ENCODE measurements around the gene POU2F1.

POU2F1 gene

DNA sequence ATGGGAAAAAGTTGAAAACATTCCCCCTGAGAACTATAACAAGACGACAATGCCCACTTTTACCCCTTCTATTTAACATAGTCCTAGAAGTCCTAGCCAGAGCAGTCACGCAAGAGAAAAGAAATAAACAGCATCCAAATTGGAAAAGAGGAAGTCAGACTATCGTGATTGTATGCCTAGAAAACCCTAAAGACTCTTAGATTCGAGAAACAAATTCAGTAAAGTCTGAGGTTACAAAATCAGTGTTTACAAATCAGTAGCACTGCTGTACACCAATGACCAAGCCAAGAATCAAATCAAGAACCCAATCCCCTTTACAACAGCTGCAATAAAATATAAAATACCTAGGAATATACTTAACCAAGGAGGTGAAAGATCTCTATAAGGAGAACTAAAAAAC lies 72.4 kb downstream of the POU2F1 start:
- no peak overlapping the region for H3K4me3 ChIP-seq (ENCODE audit: low read depth, low read length)
- no peak for DNase-seq (ENCODE audit: low read depth)
- TF ChIP-seq, protein P1, sequence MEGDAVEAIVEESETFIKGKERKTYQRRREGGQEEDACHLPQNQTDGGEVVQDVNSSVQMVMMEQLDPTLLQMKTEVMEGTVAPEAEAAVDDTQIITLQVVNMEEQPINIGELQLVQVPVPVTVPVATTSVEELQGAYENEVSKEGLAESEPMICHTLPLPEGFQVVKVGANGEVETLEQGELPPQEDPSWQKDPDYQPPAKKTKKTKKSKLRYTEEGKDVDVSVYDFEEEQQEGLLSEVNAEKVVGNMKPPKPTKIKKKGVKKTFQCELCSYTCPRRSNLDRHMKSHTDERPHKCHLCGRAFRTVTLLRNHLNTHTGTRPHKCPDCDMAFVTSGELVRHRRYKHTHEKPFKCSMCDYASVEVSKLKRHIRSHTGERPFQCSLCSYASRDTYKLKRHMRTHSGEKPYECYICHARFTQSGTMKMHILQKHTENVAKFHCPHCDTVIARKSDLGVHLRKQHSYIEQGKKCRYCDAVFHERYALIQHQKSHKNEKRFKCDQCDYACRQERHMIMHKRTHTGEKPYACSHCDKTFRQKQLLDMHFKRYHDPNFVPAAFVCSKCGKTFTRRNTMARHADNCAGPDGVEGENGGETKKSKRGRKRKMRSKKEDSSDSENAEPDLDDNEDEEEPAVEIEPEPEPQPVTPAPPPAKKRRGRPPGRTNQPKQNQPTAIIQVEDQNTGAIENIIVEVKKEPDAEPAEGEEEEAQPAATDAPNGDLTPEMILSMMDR (IDR thresholded peaks at IDR 0.05; ENCODE audit: control insufficient read depth, extremely low read depth, insufficient read depth) = no peak

DNA sequence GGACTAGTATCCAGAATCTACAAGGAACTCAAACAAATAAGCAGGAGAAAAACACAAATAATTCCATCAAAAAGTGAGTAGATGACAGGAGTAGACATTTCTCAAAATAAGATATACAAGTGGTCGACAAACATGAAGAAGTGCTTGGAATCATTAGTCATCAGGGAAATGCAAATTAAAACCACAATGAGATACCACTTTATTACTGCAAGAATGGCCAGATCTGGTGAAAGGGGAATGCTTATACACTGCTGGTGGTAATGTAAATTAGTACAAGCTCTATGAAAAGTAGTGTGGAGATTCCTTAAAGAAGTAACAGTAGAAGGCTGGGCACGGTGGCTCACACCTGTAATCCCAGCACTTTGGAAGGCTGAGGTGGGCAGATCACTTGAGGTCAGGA lies 73.8 kb downstream of the POU2F1 start:
- DNase-seq (ENCODE audit: low read depth) = no peak

DNA sequence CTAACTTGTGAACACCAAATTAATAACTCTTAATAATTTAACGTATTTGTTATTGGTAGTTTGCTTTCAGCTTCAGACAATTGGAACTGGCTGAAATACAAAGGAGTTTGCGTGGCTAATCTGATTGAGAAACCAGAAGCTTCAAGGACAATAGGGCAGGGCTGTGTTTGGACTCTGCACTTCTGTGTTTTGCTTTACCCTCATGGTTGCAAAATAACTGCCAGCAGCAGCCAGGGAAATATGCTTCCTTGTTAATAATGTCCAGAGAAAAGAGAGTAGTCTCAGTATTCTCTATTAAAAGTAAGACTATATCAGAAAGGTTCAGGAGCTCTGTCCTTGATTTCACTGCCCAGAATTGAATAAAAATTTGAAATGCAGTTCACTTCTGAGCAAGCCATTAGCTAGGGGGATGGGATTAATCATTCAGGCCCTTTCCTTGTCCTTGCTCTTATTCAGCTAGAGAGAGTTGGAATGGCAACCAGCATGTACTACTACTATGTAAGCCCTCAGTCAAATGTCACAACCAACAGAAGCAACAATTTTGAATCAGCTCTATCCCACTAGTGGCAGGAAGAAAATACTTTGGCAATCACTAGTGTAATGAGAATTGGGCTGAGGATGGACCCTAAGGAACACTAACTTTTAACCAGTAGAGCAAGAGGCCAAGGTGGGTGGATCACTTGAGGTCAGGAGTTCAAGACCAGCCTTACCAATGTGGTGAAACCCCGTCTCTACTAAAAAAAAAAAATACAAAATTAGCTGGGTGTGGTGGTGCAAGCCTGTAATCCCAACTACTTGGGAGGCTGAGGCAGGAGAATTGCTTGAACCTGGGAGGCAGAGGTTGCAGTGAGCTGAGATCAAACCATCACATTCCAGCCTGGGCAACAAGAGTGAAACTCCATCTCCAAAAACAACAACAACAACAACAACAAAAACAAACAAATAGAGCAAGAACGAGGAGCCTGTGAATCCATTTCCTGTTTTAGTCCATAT lies 76.8 kb downstream of the POU2F1 start:
- no peak for DNase-seq (ENCODE audit: low read depth)
- no peak overlapping the region for H3K4me3 ChIP-seq (ENCODE audit: low read depth, low read length)
- TF ChIP-seq, protein P1 (IDR thresholded peaks at IDR 0.05; ENCODE audit: control insufficient read depth, extremely low read depth, insufficient read depth) = no peak

More for the DNA sequence above, 73.8 kb downstream of the POU2F1 start:
- TF ChIP-seq, protein P1 (IDR thresholded peaks at IDR 0.05; ENCODE audit: control insufficient read depth, extremely low read depth, insufficient read depth) = no peak
- H3K4me3 ChIP-seq (ENCODE audit: low read depth, low read length) = no peak overlapping the region

DNA sequence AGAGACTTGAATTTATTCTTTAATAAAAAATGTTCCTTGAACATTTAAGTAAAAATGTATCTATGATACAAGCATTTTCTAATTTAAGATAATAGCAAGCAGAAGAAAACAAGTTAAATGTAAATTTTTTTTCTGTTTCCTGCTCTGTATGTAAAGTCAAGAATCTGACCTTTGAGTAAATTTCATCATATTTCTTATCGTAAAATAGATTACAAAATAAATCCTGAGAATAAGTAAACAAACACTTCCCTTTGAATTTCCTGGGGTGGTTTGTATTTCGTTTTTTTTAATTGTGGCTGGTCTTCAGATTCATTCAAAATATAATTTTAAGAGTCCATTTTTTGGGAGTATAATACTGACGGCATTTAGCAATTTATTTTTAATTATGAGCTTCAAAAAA lies 77.6 kb downstream of the POU2F1 start:
- TF ChIP-seq, protein P1 (IDR thresholded peaks at IDR 0.05; ENCODE audit: control insufficient read depth, extremely low read depth, insufficient read depth) = no peak
- no peak for DNase-seq (ENCODE audit: low read depth)
- H3K4me3 ChIP-seq (ENCODE audit: low read depth, low read length) = no peak overlapping the region

DNA sequence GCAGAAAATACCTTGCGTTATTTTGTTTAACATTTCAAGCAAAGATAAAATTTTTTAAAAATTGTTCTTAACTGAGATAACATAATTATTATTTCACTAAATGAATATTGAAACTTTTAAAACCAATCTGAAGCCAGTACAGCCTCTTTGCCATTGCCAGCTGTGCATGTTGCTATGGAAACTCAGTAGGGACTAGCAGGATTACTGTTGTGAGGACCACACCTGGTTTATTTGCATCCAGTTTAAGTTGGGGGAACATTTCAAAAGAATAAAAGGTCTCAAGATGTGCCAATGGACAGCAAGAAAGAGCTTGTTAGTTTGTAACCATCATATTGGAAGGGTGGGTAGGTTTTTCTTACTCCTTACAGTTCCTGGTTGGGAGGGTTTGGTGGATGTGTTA lies 80.7 kb downstream of the POU2F1 start:
- DNase-seq (ENCODE audit: low read depth) = no peak

DNA sequence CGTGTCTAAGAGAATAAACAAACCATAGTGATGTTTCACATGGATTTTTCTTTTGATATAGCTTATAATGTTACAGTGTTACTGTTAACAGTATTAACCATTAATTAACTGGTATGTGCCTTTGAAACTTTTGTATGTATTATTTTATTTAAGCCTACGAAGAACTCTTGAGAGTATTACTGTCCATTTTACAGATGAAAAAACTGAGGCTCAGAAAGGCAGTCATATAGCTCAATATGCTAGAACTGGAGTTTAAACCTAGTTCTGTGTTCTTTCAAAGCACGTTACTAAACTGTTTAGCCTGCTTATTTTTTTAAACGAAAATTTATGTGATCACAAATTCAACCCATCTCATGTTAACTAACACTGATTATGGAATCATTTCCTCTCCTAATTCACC lies 83.5 kb downstream of the POU2F1 start:
- no peak overlapping the region for H3K4me3 ChIP-seq (ENCODE audit: low read depth, low read length)
- DNase-seq (ENCODE audit: low read depth) = no peak
- TF ChIP-seq, protein P1 (IDR thresholded peaks at IDR 0.05; ENCODE audit: control insufficient read depth, extremely low read depth, insufficient read depth) = no peak

More for the DNA sequence above, 80.7 kb downstream of the POU2F1 start:
- no peak overlapping the region for H3K4me3 ChIP-seq (ENCODE audit: low read depth, low read length)
- TF ChIP-seq, protein P1 (IDR thresholded peaks at IDR 0.05; ENCODE audit: control insufficient read depth, extremely low read depth, insufficient read depth) = no peak
